SK-N-MC (cell line): Measurements from ENCODE around the gene FAM184A.

Experiments
- EZH2 ChIP-seq: fragments of 200-600 bp; sonication (generic); IDR thresholded peaks from one replicate; pipeline ENCODE4 v1.6.1; 2017; ENCODE audit warnings: antibody characterized with exemption
- POLR2AphosphoS5 ChIP-seq: IDR thresholded peaks from 2 replicates; pipeline ENCODE4 v1.6.1; 2012; ENCODE audit warnings: mild to moderate bottlenecking, low read depth, low read length, borderline replicate concordance

GRCh38 chr6:118999494-119000040 lies 78.9 kb downstream of the FAM184A start:
- no peak for TF ChIP-seq POLR2AphosphoS5
- no peak for TF ChIP-seq EZH2
